B cell (primary cell): ENCODE data around the gene NOSTRIN.
"Not testable (repeated sequence)": the region's sequence is repeated elsewhere in the genome, so short reads cannot be mapped to it uniquely, and the experiment has no call there.

Experiments
- CTCF ChIP-seq: fragments of 200-600 bp; IDR thresholded peaks from one replicate; pipeline ENCODE4 v1.8.0; 2022; ENCODE audit warnings: antibody characterized with exemption, mild to moderate bottlenecking
- EZH2 ChIP-seq: IDR thresholded peaks from 2 replicates; pipeline ENCODE4 v1.6.1; 2012; ENCODE audit warnings: borderline replicate concordance, low read depth, mild to moderate bottlenecking, moderate library complexity, low read length; ENCODE audit not compliant: insufficient read depth, poor library complexity, severe bottlenecking

GRCh38 chr2:168768357-168768756 is 34.1 kb upstream of the NOSTRIN start:
- not testable (repeated sequence) for TF ChIP-seq CTCF, EZH2
